NCI-H2107 (cell line): ENCODE measurements around the gene SLC28A3.

ENCODE experiments used
- DNase-seq: peaks from one replicate; lab custom pipeline; 2025; lab: John Stamatoyannopoulos, UW

Gene SLC28A3

GRCh38 chr9:84297162-84297821 lies 43.3 kb downstream of the SLC28A3 start:
- no peak for DNase-seq

DNA sequence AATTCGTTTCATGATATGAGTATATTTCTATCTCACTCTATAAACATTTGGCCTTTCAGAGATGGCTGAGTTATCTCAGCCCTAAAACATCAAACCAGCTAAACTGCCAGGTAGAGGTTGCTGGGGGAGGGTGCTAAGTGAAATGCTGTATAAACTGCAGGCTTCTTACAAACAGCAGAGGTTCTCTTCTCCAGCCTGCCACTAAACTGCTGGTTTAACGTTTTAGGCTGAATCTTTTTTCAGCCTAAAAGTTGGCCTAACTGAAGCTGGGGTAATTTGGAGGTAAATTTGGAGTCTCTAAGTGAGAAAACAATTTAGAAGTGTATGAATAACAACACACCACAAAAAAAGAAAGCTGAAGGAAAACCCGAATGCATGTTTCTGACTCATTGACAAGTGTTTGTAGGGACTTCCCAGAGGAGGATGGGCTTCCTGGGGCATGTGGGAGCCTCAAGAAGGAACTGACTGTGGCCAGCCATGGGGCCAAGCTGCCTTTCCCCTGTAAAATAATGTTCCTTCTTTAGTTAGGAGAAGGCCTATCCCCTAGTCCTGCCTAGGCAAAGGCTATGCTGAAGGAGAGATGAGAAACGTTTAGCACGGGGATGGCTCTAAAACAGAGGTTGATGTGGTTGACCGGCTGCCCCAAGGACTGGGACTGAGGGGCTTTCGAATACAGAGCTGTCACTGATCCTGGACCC lies 44.3 kb downstream of the SLC28A3 start:
- DNase-seq, result no peak

DNA sequence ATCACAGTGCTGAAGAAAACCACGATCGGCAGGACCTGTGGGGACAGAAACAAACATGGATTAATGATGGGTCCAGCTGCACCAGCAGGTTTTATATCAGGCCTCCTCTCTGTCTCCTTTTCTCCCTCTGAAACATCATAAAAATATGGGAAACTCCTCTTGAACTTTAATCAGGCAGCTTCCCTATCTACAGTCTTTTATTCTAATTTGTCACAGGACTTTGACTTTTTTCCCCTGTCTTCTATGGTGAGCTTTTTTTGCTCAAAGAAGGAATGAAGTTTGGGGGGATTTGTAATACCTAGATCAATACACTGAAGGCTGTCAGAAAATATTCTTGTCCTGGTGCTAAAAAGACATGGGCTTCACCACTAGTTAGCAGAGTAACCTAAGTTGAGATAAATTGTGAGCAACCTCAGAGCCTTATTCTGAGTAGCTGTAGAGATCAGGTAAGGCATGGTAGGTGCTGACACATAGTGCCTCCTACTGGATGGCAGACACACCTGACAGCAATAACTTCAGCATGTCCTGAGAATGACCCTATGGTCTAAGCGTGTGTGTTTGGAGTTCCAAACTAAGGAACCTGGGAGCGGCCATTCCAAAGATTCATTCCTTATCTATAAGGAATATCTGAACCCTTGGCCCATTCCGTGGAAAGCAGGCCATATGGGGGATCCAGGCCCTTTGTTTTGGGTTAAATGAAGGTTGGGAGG lies 46.2 kb downstream of the SLC28A3 start:
- no peak for DNase-seq

GRCh38 chr9:84293001-84293798 lies 47.4 kb downstream of the SLC28A3 start:
- no peak for DNase-seq

DNA sequence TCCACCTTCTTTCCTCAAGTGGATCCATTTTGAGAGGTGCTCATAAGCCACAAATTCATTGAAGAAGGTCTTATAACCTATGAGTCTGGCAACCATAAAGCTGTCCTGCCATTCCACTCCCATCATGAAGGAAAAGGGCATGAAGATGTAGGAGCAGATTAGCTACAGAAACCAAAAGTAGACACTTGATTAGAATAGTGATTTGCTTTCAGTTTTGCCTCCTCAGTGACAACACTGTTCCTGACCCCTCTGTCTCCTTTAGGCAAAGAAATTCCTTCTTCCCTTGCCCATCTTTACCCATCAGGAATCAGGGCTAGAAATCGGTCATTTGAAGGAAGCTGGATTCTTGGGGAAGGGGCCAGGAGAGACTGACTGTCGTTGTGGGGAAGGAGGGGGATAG lies 55.2 kb downstream of the SLC28A3 start:
- no peak for DNase-seq

- no peak for DNase-seq
Observed at GRCh38 chr9:84283946-84284345, 56.6 kb downstream of the SLC28A3 start.

- DNase-seq, result no peak
Observed at GRCh38 chr9:84278130-84278529, 62.4 kb downstream of the SLC28A3 start.

- DNase-seq, result no peak
Observed at GRCh38 chr9:84277646-84278045, 62.9 kb downstream of the SLC28A3 start.

GRCh38 chr9:84276741-84277140 lies 63.8 kb downstream of the SLC28A3 start:
- no peak for DNase-seq

DNA sequence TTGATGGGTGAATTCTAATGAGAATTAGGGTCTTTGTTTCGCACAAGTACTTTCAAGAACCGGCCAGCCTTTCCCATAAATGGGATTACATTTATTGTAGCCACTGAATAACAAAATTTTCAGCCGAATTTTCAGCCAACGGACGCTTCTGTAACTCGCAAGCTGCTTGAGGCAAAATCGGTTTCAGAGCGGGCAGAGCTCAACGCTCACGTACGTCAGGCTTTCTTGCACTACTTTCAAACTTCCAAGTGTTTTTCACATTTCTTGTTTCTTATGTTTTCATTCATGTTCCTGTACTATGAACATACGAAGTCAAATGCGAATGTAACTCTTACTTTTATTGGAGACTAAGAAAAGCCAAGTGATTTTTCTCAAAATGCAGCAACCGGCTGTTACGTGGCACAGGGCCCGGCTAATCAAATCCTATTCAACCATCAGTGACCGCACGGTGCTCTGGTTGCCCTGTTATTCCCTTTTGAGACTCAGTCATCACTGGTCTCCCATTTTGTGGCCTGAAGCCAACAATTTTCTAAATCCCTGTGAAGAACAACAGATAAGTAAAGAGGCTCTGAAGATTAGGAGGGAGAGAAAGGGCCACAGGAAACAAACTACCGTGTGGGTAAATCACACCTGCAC lies 68.5 kb downstream of the SLC28A3 start:
- DNase-seq, result no peak

DNA sequence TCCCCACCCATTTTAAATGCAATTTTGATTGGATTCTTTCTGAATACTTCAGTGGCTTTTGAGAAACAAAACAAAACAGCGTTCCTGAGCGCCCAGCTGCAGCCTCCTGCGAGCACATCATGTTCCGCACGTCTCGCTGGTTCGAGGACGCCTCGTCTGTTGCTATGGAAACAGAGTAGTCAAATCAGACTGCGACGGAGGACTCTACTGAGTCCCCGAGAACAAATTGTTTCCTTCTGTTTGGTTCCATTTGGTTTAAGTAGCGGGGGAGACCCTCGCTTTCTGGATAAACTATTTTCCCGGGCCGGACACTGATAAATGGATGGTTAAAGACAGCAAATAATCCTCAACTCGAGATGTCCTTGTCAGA lies 69.0 kb downstream of the SLC28A3 start:
- no peak for DNase-seq

DNA sequence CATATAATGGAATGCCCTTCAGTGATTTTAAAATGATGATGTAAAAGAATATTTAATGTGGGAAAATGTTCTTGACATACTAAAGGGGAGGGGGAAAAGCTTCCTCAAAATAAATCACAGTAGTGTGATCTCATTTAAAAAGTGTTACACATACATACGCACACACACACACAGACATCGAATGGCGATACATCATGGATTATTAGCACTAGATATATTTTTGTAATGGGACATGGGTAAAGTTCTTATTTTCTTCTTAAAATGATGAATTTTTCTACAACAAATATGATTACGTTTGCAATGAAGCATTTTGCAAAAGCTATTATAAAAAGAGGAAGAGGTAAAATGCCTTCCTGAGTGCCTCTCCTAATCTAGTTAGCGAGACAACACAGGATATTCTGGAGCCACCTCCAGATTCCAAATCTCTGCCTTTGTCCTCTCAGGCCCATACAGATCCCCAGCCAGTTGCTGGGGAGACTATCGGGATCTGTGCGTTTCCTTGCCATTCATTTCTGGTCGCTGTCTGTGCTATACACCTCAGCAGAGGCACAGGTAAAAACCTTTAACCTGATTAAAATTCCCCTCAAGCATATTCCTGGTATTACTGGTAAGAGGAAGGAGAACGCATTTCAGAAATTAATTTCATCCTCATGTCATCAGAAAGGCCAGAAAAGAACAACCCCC lies 69.6 kb downstream of the SLC28A3 start:
- DNase-seq, result no peak

DNA sequence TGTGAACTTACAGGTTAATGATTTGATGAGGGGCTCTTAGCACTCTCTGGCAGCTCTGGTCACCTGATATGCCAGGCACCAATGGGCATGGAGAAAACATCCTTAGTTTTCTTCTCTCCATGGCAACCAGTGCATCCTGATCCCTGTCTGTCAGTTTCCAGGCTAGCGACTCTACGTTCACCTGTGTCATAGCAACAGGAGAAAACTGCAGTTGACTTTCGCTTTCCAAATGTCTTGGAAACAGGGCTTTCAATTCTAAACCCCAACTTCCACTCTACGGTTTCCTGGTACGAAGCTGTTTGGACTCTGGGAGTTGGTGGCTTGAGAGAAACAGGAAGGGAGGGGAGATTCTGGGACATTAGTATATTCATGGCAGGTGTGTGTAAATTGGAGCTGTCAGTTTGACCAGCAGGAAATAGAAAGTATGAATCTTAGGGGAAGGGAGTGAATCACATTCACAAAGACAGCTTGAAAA lies 74.4 kb downstream of the SLC28A3 start:
- peak; percentile 6 for DNase-seq

DNA sequence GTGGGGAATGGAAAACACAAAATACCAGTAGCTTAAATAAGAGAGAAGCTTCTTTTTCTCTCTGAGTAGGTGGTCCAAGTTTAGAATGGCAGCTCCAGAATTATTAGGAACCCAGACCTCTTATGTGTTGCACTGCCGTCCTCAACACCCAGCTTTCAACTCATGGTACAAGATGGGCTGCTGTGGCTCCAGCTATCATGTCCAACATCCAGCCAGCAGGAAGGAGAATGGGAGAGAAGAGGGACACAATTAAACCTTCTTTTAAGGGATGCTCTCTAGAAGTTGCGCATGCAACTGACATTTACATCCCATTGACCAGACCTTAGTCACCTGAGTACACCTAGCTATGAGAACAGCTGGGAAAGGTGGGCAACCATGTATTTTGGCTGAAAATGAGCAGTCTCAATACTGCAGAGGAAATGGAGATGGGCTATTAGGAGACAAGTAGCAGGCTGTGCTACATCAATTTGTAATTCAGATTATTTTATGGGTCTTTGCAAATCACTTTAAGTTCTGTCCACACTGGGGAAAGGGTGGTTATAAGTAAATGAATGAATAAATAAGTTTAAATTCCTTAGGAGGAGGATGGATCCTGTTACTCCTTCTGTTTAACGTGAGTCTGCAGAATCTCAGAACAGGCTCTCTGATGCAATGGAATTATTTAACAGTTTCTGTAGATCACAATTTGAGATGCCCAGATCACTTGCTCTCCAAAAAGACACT lies 76.1 kb downstream of the SLC28A3 start:
- DNase-seq, result no peak

DNA sequence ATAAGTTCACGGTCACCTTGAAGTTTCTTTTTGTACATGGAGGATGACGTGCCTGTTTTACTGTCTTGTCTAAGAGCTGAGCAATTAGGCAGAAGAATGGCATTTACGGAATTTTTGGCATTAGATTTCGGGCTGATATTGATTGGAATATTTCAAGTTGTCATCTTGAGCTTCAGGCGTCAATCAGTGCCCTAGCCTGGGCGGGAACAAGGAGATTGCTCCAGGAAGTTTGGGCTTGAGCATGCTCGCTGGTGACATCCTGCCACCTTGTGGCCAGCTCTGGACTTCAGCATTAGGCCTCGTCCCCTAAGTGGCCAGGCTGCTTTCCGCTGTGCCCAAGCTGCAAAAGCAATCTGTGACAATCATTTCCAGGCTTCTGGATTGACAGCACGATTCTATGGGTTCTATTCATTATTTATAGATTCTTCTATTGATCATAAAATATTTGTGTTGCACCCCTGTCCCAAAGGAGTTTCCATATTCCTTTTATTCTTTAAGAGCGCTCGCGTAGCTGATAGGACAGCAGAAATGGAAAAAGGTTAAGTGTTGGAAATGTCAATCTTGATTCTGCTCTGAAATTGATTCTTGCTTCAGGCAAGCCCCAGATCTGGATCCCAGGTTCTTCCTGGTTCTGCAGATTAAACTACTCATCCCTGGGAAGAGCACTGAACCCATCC lies 79.3 kb downstream of the SLC28A3 start:
- peak; percentile 63 for DNase-seq

- DNase-seq, result no peak
Observed at GRCh38 chr9:84258371-84258770, 82.2 kb downstream of the SLC28A3 start.

DNA sequence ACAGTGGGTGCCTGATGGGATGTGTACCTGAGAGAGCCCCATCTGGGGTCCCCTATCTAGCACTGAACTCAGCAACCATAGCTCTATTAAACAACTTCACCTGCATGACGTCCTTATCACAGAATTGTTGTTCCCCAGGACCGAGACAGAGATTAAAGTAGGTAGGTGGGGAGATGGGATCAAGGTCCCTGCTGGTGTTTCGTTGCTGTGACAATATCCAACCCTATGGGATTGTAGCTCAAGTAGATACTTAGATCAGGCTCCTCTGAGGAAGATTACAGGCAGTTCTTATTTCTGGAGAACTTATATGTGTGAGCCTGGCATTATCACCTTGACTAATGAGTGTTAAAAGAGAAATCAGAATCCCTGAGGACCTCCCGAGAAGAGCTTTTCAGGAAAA lies 84.9 kb downstream of the SLC28A3 start:
- DNase-seq, result no peak

DNA sequence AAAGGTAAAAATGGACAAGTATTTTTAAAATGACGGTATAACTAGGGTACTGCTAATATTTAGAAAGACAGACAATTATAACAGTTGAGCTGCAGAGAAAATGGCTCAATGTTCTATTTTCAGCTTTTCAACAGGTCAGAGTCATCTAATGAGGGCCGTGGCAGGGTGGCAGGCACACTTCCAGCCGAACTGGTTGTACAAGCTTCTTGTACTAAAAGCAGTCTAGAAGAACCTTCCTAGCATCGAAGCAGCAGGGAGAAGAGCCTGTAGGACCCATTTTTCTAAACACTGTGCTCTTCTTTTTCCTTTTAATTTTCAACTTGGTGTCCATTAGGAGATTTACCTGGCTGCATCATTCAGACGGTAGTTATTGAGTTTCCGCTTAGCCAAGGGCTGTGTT lies 85.6 kb downstream of the SLC28A3 start:
- no peak for DNase-seq

DNA sequence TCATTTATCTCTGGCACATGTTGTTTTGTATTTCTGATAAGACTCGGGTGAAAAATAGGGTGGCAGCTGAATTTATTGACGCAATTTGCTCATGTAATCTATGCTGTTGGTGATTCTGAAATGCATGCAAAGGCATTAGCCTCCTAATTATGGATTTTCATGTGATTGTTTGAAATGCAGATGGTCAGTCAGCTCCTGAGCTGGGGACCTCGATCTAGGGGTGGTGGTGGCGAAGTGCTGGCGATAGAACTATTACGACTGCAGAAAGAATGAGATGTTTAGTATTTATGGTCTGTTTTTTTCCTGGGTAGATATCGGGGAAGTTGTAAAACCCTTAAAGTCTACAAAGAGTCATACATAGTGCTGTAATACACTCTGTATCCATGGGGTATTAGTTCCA lies 88.6 kb downstream of the SLC28A3 start:
- no peak for DNase-seq

GRCh38 chr9:84241817-84242373 lies 98.7 kb downstream of the SLC28A3 start:
- DNase-seq, result no peak
